HuH-7 (cell line): ENCODE results near the gene OGDH.
"Not testable (repeated sequence)": the region's sequence is repeated elsewhere in the genome, so short reads cannot be mapped to it uniquely, and the experiment has no call there.

Source experiments
- DNase-seq: peaks from one replicate; pipeline ENCODE4 v3.0.0; 2011; ENCODE audit warnings: low spot score

Gene OGDH

DNA sequence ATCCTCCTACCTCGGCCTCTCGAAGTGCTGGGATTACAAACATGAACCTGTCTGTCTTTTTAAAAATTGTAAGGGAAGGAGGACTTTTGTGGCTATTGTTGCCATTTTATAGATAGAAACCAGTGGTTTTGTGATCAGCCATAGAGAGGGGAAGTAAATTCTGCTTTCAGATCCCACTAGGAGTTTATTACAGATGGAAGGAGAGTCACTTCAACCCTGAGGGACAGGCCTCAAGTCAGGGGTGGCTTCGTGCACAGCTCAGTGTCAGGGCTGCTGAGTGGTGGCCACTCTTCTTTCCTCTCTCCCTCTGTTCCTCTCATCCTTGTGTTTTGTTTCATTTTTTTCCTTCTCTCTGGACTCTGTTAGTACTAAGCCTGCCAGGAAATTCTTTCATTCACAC is 60.8 kb downstream of the OGDH start:
- DNase-seq = no peak

DNA sequence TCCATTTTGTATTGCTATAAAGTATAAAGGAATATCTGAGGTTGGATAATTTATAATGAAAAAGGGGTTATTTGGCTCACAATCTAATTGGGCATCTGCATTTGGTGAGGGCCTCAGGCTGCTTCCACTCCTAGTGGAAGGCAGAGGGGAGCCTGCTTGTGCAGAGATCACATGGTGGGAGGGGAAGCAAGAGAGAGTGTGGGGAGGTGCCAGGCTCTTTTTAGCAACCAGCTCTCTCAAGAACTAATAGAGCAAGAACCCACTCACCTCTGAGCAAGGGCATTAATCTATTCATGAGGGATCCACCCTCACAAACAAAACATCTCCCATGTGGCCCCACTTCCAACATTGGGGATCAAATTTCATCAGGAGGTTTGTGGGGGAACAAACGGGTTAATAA is 64.6 kb downstream of the OGDH start:
- no peak for DNase-seq

DNA sequence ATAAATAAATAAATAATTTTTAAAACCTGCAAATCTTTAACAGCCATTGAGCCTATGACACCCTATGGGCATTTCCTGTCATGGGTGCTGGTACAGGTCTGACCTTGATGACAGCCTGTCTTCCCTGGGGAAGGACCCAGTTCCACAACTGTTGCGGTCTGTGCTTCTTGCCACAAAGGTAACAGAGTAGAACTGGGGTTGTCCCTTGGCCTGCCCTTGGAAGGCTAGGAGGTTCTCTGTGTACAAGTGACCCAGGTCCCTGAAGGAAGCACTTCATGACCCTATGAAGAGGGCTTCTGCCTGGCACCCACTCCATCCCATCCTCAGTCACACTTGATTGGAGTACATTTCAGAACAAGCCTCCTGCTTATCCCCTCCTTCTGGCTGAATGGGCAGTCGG is 66.9 kb downstream of the OGDH start:
- DNase-seq = no peak

DNA sequence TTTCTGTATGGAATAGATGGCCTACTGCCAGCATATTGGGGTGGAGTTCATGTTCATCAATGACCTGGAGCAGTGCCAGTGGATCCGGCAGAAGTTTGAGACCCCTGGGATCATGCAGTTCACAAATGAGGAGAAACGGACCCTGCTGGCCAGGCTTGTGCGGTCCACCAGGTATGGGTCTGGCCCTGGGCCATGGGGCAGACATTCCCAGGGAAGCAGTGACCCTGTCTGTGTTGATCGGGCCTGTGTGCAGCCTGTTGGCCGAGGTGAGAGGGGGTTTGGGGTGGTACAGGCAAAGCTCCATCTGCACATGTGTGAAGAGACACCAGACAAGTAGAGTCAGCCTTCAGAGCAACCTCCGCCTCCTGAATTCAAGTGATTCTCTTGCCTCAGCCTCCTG is 67.3 kb downstream of the OGDH start:
- no peak for DNase-seq

DNA sequence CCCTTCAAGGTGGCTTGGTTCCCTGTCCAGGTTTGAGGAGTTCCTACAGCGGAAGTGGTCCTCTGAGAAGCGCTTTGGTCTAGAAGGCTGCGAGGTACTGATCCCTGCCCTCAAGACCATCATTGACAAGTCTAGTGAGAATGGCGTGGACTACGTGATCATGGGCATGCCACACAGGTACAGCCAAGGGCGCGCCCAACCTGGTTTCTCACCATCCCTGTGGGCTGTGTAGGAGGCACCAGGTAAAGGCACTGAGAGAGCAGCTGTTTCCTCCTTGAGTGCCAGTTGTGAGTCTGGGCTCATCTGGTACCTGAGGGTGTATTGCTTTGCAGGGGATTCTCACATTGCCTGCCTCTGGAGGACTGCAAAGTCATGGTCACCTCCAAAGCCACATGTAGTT is 68.0 kb downstream of the OGDH start:
- DNase-seq = no peak

DNA sequence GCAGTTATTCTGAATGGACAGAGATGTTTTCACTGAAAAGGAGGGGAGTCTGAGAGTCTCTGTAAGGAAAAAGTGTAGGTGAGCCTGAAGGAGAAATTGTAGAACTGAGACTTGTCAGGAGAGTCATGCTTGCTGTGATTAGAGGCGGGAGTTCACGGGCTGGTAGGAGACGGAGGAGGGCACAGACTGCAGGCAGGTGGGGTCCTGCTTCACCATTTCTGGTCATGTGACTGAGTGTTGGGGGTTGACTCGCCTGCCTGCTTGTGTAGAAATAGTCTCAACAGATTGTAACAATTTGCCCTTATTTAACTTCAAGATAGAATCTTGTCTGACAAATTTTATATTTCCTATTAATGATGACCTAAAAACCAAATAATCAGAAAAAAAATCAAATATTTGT is 70.3 kb downstream of the OGDH start:
- no peak for DNase-seq

DNA sequence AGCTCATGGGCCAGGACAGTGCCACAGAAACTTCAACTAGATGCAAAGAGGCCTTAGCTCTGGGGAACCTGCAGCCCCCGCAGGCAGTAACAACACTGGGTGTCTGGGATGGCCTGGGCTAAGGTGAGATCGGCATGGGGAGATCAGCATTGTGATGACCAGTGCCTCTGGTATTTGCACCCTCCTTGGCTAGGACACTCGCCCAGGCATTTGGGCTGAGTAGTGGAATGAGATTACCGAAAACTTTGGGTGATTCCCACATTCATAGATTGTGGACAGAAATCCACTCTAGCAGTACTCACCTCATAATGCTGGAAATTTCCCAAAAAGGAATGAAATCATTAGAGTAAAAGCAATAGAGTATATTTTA is 71.7 kb downstream of the OGDH start:
- no peak for DNase-seq

DNA sequence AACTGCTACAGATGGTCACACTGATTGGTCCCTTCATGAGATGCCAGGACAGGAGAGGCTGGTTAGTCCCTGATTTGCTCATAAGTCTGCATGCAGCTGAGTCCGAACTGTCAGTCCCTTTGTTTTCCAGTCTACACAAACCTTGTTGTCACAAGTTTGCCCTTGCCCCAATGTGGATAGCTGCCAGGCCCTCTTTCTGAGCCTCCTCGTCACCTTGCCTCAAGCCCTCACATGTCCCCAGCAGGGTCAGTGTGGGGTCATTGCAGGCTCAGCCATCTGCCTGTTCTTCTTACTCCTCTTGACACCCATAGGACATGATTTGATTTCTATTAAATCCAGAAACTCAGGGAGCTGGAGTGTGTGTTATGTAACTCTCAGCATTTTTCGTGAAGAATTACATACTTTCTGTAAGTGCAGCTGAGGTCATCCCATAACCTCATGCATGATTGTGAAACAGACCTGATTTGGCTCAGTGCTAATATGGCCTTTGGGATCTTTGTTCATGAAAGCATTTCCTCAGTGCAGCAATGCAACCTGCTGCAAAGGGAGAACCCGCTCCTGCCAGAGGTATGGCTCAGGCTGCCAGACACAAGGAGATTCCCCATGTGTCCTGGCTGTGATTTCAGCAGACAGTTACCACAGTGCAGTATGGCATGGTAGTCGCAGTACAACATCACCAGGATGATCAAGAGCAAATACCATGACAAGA is 72.2 kb downstream of the OGDH start:
- peak; percentile 34 for DNase-seq

DNA sequence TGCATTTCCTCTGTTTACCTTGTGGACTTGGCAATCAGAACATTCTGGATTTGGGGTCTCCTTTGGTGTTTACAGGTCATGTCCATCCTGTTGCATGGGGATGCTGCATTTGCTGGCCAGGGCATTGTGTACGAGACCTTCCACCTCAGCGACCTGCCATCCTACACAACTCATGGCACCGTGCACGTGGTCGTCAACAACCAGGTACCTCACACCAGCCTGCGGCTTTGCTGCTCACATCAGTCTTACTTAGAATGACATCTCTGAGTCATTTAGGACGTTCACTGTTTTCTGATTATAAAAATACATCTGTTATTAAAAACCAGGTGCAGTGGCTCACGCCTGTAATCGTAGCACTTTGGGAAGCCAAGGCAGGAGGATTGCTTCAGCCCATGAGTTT is 75.2 kb downstream of the OGDH start:
- no peak for DNase-seq

DNA sequence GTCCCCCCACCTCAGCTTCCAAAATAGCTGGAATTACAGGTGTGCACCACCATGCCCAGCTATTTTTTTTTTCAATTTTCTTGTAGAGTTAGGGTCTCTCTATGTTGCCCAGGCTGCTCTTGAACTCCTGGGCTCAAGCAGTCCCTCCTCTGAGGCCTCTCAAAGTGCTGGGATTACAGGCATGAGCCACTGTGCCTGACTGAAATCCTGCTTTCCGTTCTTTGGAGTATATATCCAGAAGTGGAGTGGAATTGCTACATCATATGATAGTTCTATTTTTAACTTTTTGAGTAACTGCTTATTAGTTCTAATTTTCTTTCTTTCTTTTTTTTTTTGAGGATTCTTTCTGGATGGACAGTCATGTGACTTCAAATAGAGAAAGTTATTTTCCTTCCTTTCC is 79.3 kb downstream of the OGDH start:
- DNase-seq = no peak

DNA sequence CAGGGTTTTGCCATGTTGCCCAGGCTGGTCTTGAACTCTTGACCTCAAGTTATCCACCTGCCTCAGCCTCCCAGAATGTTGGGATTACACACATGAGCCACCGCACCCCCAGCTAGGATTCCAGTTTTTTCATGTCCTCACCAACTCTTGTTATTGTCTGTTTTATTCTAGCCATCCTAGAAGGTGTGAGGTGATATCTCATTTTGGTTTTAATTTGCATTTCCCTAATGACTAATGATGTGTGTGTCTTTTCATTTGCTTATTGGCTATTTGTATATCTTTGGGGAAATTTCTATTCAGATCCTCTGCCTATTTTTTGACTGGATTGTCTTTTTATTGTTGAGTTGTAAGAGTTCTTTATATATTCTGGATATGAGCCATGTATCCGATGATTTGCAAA is 83.0 kb downstream of the OGDH start:
- DNase-seq = no peak

DNA sequence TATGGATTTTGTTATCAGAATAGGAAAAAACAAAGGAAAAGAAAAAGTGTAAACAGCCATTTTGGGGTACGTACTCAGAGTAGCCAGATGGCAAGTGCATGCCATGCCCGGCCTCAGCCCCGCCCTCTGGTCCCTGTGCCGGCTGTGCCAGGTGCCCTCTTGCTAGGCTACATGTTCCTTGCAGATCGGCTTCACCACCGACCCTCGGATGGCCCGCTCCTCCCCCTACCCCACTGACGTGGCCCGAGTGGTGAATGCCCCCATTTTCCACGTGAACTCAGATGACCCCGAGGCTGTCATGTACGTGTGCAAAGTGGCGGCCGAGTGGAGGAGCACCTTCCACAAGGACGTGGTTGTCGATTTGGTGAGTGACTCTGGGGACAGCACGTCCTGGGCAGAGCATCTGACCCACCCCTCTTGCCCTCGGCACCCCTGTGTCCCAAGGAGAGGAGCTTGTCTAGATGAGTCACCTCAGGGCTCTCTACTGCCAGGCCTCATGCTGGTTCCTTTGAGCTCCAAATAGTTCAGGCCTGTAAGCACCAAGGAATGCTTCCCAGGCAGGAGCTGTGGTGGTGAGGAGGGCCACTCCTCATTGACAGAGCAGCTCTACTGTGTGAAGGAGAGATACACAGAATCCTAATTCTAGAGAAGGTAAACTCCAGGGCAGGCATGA is 87.3 kb downstream of the OGDH start:
- no peak for DNase-seq

DNA sequence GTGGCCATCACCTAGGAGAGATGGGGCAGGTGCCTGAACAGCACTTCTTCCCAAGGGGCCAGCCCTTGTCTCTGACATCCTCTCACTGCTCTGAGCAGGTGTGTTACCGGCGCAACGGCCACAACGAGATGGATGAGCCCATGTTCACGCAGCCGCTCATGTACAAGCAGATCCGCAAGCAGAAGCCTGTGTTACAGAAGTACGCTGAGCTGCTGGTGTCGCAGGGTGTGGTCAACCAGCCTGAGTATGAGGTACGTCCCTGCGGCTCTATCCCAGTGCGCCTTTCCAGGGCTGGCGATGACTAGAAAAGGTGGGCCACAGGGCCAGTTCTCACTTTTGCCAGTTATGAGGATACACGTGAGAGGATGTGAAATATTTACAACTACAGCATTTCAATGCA is 87.9 kb downstream of the OGDH start:
- no peak for DNase-seq

DNA sequence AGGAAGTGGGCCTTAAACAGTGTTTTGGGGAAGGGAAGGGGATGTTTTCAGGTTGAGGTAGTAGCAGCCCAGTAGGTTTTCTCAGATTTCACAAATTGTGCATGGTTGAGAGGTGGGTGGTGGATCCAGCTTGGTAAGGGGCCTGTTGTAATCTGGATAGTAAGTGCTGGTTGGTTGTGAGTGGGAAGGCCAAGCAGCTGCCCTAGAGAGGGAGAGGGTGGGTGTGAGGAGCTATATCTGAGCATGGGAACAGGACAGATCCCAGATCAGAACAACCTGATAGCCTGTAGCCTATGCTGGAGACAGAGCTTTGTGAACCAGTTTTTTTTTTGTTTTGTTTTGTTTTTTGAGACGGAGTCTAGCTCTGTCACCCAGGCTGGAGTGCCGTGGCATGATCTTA is 88.3 kb downstream of the OGDH start:
- no peak for DNase-seq

DNA sequence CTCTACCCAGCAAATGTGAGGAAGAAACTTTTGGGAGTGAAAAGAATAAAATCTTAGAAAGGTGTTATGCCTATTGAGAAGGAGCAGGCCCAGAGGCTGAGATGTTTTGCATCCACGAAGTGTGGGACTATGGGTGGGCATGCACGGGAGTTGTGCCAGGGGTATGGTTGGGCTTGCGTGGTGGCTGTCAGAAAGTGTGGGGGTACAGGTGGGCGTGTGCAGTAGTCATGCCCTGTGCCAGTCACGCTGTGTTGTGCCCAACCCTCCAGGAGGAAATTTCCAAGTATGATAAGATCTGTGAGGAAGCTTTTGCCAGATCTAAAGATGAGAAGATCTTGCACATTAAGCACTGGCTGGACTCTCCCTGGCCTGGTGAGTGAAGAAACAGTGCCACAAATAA is 89.3 kb downstream of the OGDH start:
- no peak for DNase-seq

DNA sequence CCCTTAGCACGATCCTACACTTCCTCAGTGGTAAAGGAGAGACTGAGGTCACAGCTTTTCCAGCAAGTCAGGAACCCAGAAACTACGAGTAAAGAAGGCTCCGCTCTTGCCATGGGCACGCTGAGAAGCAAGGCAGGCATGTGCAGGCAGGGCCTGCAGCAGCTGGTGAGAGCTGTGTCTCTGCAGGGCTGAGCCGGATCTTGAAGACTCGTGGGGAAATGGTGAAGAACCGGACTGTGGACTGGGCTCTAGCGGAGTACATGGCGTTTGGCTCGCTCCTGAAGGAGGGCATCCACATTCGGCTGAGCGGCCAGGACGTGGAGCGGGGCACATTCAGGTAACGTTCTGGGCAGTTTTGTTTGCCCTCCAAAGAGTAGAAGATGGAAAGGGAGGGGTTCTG is 90.3 kb downstream of the OGDH start:
- no peak for DNase-seq

DNA sequence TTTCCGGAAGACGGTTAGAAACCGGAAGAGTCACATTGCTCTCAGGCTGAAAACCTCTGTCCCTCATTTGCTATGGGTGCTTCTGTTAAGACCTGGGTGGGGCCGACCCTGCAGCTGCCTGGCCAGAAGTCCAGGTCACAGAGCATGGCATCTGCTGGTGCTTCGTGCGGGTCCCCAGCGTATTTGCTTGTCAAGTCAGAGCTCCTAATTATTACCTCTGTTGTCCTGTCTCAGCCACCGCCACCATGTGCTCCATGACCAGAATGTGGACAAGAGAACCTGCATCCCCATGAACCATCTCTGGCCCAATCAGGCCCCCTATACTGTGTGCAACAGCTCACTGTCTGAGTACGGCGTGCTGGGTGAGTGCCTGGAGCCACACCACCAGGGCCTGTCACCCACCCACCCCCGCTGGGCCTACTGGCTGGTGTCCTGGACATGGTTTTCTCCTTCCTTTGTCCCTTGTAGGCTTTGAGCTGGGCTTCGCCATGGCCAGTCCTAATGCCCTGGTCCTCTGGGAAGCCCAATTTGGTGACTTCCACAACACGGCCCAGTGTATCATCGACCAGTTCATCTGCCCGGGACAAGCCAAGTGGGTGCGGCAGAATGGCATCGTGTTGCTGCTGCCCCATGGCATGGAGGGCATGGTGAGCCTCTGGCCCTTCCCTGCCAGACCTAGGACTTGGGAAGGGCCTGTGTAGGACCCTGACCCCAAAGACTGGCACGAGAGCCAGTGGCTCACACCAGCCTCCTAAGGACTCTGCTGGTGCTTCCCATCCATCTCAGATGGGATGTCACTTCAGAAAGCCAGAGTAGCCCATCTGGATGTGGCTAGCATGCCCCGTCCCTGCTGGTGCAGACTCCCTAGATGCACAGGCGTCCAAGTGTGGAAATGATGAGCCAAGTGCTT is 91.0 kb downstream of the OGDH start:
- no peak for DNase-seq

DNA sequence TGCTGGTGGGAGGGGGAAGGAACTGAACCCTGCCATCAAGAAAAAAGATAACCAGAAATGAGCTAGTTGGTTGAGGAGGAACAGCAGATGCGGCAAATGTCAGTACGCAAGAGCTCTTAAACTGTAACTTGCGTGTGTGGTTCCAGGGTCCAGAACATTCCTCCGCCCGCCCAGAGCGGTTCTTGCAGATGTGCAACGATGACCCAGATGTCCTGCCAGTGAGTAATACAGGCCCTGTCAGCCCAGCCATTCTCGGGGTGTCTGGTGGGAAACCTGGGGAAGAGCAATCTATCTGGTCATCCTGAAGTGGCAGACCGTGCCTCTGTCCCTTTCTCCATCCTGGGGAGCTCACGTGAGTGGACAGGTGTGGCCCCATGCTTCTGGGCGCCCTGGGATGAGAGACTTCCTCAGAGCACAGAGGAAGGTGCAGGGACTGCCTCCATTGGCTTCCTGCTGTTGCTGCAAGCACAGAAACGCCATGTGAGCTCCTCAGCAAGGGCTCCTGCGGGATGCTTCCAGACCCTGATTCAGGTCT is 91.7 kb downstream of the OGDH start:
- no peak for DNase-seq

DNA sequence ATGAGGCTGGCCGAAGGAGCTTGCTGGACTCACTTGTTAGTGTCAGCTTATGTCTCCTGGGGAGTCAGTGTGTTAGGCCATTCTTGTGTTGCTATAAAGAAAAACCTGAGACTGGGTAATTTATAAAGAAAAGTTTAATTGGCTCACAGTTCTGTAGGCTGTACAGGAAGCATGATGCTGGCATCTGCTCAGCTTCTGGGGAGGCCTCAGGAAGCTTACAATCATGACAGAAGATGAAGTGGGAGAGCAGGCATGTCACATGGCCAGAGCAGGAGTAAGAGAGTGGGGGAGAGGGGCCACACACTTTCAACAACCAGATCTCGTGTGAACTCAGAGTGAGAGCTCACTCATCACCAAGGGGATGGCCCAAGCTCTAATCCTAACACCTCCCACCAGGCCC is 93.2 kb downstream of the OGDH start:
- DNase-seq = not testable (repeated sequence)

DNA sequence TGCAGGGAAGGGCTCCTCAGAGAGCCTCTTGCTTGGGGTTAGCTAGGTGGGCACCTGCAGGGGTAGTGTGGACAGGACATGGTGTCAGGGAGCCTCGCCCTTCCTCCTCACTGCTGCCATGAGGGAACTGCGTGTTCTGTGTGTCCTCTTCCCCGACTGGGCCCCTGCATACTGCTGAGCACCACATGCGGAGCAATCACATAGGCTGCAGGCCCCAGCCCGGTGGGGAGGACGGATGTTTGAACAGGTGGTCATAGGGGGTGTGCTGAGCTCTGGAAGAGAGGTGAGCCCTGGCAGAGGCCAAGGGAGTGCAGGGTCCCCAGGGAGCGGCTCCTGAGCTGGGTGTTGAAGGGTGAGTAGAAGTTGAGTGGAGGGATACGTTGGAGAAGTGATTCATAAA is 93.9 kb downstream of the OGDH start:
- no peak for DNase-seq

DNA sequence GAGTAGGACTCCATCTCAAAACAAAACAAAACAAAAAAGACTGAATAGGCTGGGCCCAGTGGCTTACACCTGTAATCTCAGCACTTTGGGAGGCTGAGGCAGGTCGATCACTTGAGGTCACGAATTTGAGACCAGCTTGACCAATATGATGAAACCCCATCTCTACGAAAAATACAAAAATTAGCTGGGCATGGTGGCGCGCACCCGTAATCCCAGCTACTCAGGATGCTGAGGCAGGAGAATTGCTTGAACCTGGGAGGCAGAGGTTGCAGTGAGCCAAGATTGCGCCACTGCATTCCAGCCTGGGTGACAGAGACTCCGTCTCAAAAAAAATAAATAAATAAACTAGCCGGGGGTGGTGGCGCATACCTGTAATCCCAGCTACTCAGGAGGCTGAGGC is 97.0 kb downstream of the OGDH start:
- not testable (repeated sequence) for DNase-seq

DNA sequence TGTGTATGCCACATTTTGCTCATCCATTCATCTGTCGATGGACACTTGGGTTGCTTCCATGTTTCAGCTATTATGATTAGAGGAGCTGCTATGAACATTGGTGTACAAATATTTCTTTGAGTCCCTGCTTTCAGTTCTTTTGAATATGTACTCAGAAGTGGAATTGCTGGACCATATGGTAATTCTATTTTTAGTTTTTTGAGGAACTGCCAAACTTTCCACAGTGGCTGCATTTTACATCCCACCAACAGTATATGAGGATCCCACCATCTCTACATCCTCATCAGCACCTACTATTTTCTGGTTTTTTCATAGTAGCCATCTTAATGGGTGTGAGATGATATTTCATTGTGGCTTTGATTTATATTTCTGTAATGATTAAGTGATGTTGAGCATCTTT is 97.5 kb downstream of the OGDH start:
- DNase-seq = no peak

DNA sequence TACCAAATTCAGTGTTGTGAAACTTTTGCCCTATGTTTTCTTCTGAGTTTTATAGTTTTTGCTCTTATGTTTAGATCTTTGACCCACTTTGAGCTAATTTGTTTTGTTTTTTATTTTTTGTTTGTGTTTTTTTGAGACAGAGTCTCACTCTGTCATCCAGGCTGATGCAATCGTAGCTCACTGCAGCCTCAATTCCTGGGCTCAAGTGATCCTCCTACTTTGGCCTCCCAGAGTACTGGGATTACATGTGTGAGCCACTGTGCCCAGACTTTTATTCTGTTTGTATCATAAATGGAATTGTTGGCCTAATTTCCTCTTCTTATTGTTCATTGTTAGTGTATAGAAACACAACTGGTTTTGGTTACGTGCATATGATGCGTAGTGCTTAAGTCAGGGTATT is 99.0 kb downstream of the OGDH start:
- no peak for DNase-seq
